Suppressor macrophage (primary cell): ENCODE data around the gene ZFHX3.
A peak's percentile ranks its signal among the peaks of the same experiment; 100 is the strongest.
"Not testable (repeated sequence)": the region's sequence is repeated elsewhere in the genome, so short reads cannot be mapped to it uniquely, and the experiment has no call there.

Source experiments
- DNase-seq, 4 experiments: peaks; one replicate each; pipeline ENCODE4 v3.0.0-alpha.2; 2020 to 2022
- total RNA-seq, 17 experiments: gene quantifications; one replicate each; lab custom pipeline; 2026; ENCODE audit warnings: mixed read lengths in 6 of 17, inconsistent platforms in 3 of 17; lab: John Stamatoyannopoulos, UW

Gene ZFHX3, protein sequence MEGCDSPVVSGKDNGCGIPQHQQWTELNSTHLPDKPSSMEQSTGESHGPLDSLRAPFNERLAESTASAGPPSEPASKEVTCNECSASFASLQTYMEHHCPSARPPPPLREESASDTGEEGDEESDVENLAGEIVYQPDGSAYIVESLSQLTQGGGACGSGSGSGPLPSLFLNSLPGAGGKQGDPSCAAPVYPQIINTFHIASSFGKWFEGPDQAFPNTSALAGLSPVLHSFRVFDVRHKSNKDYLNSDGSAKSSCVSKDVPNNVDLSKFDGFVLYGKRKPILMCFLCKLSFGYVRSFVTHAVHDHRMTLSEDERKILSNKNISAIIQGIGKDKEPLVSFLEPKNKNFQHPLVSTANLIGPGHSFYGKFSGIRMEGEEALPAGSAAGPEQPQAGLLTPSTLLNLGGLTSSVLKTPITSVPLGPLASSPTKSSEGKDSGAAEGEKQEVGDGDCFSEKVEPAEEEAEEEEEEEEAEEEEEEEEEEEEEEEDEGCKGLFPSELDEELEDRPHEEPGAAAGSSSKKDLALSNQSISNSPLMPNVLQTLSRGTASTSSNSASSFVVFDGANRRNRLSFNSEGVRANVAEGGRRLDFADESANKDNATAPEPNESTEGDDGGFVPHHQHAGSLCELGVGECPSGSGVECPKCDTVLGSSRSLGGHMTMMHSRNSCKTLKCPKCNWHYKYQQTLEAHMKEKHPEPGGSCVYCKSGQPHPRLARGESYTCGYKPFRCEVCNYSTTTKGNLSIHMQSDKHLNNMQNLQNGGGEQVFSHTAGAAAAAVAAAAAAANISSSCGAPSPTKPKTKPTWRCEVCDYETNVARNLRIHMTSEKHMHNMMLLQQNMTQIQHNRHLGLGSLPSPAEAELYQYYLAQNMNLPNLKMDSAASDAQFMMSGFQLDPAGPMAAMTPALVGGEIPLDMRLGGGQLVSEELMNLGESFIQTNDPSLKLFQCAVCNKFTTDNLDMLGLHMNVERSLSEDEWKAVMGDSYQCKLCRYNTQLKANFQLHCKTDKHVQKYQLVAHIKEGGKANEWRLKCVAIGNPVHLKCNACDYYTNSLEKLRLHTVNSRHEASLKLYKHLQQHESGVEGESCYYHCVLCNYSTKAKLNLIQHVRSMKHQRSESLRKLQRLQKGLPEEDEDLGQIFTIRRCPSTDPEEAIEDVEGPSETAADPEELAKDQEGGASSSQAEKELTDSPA (N-terminal part only)
- 10.9 to 125 (median 38.1) reads per million in 17 experiments for total RNA-seq

DNA sequence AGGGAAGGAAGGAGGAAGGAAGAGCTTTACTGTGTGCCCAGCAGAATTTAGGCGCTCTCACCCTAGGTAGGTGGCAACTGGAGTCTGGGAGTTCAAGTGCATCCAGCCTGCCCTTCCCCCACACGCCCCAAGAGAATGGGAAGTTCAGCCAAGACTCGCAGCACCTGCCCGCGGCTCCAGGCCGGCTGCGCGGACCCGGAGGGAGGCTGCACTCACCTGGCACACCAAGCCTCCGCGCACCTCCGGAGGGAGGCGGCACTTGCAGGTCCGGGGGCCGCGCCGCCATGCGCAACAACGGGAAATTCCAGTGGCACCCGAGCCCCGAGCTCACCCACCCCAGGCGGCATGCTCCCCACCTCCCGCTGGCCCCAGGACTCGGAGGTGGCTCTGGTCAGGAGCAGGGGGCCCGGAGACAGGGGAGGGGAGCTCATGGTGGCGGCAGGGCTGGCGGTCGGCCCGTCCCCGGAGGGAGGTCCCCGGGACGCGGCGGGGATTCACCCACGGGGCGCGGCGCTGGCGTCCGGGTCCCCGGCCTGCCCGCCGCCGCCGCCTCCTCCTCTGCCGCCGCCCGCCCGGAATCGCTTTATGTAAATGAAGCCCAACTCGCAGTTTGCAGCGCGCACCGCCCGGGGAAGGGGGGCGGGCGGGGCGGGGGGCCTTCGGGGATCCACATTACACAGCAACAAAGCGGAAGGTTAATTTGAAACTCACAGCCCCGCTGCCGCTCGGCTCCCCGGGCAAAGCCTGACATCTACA is at the start of gene ZFHX3:
Gene ZFHX3 (minus strand): TSS at position 593 of the 756 bp plus-strand sequence. CDS start 87,983 bp downstream, outside the sequence.
- peak; percentile 73 to 86 (median 80) for DNase-seq

DNA sequence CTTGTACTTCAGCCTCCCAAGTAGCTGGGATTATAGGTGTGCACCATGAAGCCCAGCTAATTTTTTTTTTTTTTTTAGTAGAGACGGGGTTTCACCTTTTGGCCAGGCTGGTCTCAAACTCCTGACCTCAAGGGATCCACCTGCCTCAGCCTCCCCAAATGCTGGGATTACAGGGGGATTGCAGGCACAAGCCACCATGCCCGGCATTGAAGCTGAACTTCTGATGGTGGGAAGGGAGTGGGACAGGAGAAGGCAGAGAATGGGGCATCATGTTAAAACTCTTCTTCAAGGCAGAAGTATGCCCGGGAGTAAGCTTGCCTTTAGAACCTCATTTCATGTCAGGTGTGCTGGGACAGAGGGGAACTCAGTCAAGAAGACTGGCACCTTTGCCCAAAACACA is 48.6 kb upstream of the ZFHX3 start:
- DNase-seq: no peak

DNA sequence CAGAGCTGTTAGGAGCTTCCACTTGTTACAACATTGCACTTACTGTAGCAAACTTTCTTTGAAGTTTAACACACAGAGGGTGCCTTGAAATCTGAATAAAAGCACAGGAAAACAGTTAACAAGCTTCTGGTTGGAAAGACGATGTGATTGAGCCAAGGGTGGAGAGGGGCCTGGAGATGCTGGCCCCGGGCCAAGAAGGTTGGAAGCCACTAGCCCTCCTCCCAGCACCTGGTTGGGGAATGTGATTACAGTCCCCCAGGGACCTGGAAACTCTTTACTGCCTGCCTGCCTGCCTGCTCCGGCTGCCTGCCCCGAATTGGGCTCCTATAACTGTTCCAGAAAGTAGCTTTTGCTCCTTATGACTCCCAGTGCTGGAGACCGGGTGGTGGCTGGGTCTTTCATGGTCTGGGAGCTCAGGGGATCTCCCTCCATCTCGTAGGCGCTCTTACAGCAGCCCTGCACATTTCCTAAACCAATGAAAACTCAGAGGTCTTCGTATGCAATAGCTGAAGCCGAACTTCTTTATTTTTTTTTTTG is 48.0 kb upstream of the ZFHX3 start:
- DNase-seq: peak in 3 of 4 experiments; percentile 45 to 56 (median 53)

DNA sequence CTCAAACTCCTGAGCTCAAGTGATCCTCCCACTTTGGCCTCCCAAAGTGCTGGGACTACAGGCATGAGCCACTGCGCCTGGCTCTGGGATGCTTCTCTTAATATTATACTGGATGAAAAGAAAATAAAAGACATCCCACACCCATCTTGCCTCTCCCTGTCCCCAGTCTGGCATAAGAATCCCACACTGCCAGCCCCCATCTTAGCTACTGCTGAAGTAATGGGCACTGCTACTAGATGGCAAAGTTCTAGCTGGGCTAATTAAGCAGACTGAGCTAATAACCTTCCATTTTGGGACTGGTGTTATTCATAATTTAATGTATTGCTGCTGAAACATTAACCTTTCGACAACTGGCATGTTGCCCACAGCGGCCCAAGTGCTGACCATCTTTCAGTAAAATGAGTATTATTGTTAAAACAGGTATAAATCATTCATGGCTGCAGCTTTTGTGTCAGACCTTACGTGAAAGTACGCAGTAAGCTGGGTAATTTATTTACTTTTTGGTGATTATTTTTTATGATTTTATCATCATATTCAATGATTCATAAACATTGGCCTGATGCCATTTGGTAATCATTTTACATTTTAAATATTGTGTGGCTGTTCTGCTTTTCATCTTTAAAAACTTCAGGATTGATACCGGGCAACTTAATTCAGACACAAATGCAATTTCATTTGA is 47.4 kb upstream of the ZFHX3 start:
- DNase-seq: no peak

DNA sequence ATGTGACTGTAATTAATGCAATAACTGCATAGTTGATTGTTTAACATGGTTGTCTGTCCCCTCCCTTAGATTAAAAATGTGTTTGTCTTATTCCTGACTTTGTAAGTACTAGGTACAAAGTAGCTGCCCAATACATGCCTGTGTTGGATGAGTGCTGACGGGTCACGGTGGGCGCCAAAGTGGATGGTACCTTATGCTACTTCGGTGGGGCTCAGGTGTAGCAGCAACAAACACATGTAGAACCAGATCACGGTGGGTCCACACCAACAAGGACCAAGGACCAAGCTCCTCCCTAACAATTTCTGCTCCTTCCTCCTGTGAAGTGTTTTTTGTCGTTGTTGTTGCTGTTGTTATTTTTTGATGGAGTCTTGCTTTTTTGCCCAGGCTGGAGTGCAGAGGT is 46.4 kb upstream of the ZFHX3 start:
- no peak for DNase-seq

DNA sequence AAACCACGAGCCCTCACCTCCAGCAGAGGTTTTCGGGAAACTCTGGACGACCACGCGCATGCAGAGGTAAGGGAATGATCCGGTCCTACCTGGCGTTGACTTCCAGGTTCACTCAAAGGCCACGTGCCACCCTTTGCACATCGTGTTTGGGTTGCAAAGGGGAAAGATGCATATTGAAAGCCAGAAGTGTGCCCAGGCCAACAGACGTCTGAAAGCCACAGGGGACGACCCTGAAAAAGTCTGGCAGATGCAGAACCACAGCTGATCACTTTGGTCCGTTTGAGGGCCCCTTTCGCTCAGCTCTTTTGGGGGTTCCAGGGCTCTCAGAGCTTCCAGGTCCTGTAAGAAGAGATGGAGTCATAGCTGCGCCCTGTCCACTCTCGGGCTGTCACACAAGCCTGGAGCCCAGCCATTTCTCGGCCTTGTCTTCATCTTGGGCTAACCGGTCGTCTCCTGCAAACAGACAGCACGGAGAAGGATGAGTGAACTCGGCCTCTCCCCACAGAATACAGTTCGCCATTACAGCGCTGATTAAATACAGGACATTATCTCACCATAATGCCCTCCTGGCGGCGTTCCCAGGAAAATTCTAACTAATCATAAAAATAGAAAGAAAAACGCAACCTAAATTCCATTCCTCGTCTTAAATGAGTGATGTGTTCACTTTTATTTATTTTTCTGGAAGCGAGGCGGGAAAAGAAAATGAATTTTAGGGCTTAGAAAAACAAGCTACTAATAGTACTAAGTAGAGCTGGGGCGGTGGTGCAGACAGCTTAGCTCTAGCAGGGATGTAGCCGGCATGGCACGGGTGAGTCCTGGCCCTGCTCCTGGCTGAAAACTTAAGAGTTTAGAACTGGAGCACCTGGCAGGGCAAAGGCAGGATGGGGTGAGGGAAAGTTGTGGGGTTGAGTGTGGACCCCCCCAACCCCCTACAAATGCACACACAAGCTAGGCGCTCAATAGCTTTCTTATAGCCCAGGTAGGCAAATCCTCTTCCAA is 45.5 kb upstream of the ZFHX3 start:
- DNase-seq: no peak

DNA sequence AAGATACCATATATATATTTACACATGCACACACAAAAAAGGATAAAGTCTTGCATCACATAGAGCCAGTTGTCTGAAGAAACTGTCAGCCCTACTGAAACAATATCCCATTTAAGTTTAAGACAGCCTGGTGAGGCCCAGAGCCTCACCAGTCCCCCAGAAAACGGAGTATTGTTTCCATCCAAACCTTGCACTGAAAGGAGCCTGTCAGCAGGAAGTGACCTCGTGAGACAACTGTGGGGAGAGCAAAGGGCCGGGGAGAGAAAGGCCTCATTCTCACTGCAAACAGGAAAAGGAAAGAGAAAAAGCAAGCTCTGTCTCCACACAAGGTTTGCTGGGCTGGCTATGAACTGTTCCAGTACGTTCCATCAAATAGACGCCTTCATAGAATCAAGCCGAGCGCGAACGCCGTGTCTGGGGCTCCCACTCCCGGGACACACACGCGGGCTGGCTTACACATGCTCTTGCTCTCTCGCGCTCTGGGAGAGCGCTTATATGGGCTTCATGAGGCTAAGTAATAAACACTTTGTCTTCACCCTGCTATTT is 44.4 kb upstream of the ZFHX3 start:
- peak in 2 of 4 experiments; percentile 39 to 47 for DNase-seq

DNA sequence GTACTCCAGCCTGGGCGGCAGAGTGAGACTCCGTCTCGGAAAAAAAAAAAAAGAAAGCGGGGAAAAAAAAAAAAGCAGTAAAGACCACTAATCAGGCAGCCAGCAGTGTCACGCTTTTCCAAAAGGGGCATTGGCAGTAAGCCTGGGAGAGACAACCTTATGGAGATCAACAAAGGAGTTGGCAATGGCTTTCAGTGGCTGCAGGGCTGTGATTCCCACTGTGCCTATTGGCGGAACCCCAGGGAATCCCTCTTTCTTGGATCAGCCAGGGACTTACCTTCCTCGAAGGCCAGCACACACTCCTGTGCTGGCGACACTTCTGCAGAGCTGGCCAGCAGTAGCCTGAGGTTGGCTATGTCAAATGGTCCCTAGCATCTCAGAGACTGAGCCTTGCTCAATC is 43.2 kb upstream of the ZFHX3 start:
- no peak for DNase-seq

DNA sequence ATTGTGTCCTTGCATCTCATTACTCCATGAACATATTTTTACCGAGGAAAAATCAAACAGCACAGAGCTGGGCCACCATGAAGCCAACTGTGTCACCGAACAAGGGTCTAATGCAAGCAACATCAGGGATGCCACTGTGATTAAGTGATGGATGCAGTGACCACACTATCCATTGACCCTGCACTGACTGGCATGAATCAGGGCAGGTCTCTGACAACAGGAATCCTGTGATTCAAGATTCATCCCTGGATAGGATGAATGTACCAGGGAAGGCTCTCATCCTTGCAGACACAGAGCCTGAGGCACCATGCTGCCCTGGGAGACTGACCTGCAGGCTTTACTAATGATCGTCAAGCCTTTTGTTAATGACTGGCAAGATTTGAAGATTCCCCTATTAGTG is 41.5 kb upstream of the ZFHX3 start:
- no peak for DNase-seq

DNA sequence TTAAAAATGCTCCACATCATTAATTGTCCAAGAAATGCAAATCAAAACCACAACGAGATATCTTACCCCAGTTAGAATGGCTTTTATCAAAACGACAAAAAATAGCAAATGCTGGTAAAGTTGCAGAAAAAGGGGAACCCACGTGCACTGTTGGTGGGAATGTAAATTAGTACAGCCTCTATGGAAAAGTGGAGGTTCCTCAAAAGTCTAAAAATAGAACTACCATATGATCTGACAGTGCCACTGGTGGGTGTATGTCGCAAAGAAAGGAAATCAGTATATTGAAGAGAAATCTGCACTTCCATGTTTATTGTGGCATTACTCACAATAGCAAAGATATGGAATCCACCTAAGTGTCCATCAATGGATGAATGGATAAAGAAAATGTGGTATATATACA is 38.2 kb upstream of the ZFHX3 start:
- DNase-seq: peak; percentile 75 to 96 (median 88)

DNA sequence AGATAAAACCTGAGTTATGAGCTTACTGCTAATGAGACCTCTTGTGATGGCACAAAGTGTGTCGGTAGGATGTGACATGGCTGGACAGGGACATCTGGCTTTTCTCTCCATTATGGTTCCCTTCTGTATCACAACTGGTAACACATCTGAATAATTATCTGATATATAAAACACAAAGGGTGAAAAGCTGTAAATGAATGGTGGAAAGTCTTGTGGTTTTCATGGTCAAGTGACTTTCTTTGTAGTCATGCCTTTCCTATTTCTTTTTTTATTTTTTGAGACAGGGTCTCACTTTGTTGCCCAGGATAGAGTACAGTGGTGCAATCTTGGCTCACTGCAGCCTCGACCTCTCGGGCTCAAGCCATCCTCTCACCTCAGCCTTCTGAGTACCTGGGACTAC is 35.3 kb upstream of the ZFHX3 start:
- DNase-seq: no peak

DNA sequence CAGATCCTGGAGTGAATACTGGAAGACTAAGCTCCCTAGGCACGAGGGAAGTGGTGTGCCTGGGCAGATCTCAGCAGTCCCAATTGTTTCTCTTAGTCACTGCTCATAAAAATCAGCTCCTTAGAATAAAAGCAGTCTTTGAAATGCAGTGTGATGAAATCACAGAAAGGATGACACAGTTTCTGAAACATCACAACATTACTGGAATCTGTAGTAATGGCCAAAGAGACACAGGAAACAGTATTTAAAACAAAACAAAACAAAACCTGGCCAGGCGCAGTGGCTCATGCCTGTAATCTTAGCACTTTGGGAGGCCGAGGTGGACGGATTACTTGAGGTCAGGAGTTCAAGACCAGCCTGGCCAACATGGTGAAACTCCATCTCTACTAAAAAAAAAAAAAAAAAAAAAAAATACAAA is 34.7 kb upstream of the ZFHX3 start:
- peak; percentile 61 to 88 (median 74) for DNase-seq

DNA sequence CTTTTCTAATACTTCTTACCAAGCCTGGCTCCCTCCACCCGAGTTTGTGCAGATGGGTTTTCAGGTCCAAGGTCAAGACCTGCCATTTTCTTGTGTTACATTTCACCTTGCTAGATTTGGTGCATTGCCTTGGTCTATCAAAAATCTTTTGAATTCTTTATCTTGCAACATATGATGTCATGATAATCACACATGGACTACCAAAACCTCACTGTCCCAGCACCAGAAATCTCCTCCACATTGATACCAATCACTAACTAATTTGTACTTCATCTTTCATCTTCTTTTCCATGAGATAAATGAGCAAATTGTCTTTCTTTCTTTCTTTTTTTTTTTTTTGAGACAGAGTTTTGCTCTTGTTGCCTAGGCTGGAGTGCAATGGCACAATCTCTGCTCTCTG is 33.0 kb upstream of the ZFHX3 start:
- DNase-seq: no peak

DNA sequence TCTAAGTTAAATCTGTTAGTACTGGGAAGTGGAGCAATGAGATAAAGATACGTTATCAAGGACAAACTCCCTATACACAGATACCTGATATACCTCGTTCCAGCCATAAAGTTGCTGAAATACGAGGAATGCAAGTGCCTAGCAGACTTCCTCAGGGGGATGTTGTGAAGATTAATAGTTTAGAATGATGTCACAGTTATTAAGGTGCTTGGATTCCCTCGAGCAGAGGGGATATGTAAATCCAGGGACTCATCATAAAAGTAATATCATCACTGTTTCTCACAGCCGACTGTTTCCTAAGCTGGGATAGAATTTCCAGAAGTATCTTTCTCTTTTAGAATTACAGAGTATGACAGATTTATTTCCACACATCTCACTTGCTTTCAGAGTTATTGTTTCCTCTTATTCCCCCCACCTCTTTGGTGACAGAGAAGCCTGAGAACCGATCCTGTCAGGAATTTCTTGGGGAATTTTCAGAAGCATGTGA is 28.4 kb upstream of the ZFHX3 start:
- peak in 1 of 4 experiments; percentile 41 for DNase-seq

DNA sequence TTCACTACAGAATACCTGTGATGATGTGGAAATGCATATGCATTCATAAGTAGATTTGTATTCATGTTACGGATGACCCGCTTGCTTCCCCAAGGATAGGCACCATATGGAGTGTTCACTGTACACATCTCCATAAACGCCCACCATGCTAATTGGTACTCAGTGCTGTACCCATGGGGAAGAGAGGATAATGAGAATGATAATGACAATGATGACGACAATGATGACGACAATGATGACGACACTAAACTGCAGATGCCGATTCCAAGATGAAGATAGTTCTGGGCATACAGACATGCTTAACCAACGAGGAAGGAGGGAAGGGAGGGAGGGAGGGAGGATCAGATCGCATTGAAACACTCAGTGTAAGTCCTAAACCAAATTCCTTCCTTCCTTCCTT is 26.5 kb upstream of the ZFHX3 start:
- DNase-seq: no peak

DNA sequence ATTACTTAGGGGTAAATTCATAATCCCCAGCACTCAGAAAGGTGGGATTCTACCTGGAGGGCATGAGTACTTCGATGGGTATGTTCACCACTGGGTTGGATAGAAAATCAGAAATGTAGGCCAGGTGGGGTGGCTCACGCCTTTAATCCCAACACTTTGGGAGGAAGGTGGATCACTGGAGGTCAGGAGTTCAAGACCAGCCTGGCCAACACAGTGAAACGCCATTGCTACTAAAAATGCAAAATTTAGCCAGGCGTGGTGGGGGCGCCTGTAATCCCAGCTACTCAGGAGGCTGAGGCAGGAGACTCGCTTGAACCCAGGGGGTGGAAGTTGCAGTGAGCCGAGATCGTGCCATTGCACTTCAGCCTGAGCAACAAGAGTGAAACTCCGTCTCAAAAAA is 24.1 kb upstream of the ZFHX3 start:
- DNase-seq: not testable (repeated sequence)

DNA sequence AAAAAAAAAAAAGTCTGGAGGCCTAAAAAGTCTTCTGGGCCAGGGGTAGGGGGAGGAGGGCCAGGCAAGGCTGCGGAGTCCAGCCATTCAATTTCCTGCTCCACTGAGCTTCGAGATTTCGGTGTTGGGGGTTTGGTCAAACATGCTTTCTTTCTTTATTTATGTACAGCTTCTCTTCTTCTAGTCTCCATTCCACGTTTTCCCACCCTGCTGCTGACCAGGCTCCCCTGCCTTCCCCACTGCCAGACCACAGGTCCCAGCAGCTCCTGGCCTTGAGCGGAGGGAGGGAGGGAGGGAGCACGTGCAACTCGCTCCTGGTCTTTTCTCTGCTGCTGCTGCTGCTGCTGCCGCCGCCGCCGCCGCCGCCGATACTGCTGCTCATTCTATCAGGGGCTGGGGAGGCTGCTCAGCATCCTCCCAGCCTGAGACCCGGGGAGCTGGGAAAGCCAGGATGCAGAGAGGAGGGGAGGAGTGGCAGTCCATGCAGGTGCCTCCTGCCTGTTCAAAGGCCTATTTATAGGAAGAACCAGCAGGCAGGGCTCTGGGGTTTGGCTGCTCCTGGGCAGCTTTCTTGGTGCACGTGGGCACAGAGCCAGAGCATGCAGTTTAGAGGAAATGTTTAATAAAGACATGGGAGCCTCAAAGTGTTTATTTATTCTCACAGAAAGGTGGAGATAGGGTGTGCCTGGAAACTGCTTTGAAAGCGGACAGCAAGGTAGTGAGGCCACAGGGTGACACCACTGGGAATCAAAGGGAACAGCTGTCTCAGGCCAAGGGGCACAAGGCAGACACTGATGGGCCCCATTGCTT is 23.4 kb upstream of the ZFHX3 start:
- DNase-seq: peak in 1 of 4 experiments; percentile 48

DNA sequence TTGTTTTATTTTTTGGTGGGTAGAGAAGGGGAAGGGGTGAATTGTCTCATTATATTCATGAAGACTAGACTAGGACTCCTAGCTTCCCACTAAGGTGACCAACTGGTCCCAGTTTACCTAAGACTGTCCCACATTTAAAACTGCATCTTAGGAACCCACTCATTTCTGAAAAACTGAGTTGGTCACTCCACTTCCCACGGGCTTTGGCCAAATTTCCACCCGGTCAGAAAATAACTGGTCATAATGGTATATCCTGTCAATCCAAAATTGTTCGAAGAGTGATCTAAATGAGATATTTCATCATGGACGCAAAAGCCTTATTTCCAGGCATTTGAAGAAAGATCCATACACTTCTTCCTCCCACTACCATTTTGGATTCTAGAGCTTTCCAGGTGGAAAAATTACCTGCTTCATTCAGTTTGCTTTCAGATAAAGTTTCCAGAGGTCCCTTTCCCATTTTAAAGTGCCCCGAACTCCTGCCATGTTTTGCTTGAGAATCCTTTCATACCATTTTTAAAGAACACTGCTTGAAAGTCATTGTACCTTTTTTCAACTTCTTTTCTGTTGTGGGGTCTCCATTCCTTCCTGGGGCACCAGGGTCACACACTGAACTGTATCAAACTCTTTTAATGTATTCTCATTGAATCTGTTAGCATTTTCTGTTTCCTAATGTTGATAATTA is 21.8 kb upstream of the ZFHX3 start:
- no peak for DNase-seq
